Frontal cortex (tissue), 4 donors: ENCODE data around the gene FNDC7. TPM values are rescaled to one million over a fixed set of nuclear protein-coding genes. Genes with fewer than 3 reads are reported as not detected.

ENCODE experiments used
- DNase-seq, 2 donors: peaks; one replicate each; pipeline ENCODE4 v3.0.0; 2012; ENCODE audit warnings: low spot score in 2 of 2
- FAIRE-seq: peaks from 2 replicates; lab custom pipeline; 2012; peaks lifted over from hg19 to GRCh38; lab: Jason Lieb, UNC
- total RNA-seq: library from RNA; depleted of rRNA; stranded (reverse); fragments of >200 nt; gene quantifications from one replicate; pipeline ENCODE4 v1.2.3, GENCODE V29; 2014
- donor health status: control.
- donor health status: control.
- donor health status: control.

Gene FNDC7
- total RNA-seq, 1 donor from 2014 or later: under 0.01 TPM

GRCh38 chr1:108785264-108785663 lies 72.6 kb downstream of the FNDC7 start:
- no peak for DNase-seq
- FAIRE-seq: no peak

DNA sequence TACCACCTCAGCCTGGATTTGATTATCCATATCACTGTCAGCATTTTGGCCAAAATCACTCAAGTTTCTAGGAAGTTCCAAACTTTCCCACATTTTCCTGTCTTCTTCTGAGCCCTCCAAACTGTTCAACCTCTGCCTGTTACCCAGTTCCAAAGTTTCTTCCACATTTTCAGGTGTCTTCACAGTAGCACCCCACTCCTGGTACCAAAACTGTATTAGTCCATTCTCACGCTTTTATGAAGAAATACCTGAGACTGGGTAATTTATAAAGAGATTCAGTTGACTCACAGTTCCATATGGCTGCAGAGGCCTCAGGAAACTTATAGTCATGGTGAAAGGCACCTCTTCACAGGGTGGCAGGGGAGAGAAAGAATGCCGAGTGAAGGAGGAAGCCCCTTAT lies 73.2 kb downstream of the FNDC7 start:
- FAIRE-seq (no peak), DNase-seq (no peak)

- no peak for FAIRE-seq
Observed at GRCh38 chr1:108791790-108792189, 79.1 kb downstream of the FNDC7 start.

More at GRCh38 chr1:108791790-108792189, 79.1 kb downstream of the FNDC7 start:
- DNase-seq: no peak

Other genes with a start within 250 kb of the FNDC7 start
- 56.7 TPM for gene EEIG2, start 152.8 kb upstream of the FNDC7 start, total RNA-seq
- 35.5 TPM for gene HENMT1, start 51.8 kb upstream of the FNDC7 start, total RNA-seq
- 20.8 TPM for gene PRPF38B, start 20.6 kb upstream of the FNDC7 start, total RNA-seq
- 31.0 TPM for gene STXBP3, start 33.8 kb downstream of the FNDC7 start, total RNA-seq
- gene AKNAD1, start 144.2 kb downstream of the FNDC7 start, total RNA-seq: 5.3 TPM
- gene GPSM2, start 164.1 kb downstream of the FNDC7 start, total RNA-seq: 64.8 TPM